K562 (cell line): ENCODE measurements around the gene KCTD18. TPM values are rescaled to one million over a fixed set of nuclear protein-coding genes. Genes with fewer than 3 reads are reported as not detected.

Experiments used
- CSDE1 ChIP-seq, 2 experiments: fragments of 450-650 bp; IDR thresholded peaks; 2 replicates each; pipeline ENCODE4 v1.6.1; 2016; ENCODE audit warnings: mild to moderate bottlenecking in 1 of 2
- ELF1 ChIP-seq: fragments of 200-800 bp; sonication (Bioruptor generic); IDR thresholded peaks from 2 replicates; pipeline ENCODE4 v1.6.1; 2016; ENCODE audit warnings: missing genetic modification characterization, missing compliant biosample characterization
- EWSR1 ChIP-seq: fragments of 450-650 bp; IDR thresholded peaks from 2 replicates; pipeline ENCODE4 v1.6.1; 2018; ENCODE audit warnings: borderline replicate concordance, mild to moderate bottlenecking, low read depth, moderate library complexity; ENCODE audit not compliant: partially characterized antibody
- HNRNPK ChIP-seq: fragments of 200-400 bp; formaldehyde crosslinking; IDR thresholded peaks from one replicate; pipeline ENCODE4 v1.6.1; 2018; ENCODE audit warnings: mild to moderate bottlenecking, low read depth, low read length; ENCODE audit not compliant: poor library complexity, severe bottlenecking
- MEF2D ChIP-seq: conservative IDR thresholded peaks from 2 replicates; pipeline ENCODE4 v1.6.1; 2016; ENCODE audit warnings: low read depth, missing genetic modification characterization, missing compliant biosample characterization
- MIER1 ChIP-seq: fragments of 450-650 bp; IDR thresholded peaks from 2 replicates; pipeline ENCODE4 v1.6.1; 2016; ENCODE audit warnings: antibody characterized with exemption, mild to moderate bottlenecking, low read depth
- NFIX ChIP-seq: fragments of 250-450 bp; sonication (Bioruptor Pico); IDR thresholded peaks from 2 replicates; pipeline ENCODE4 v1.4.0; 2020; ENCODE audit warnings: low read depth, mild to moderate bottlenecking, moderate library complexity
- NFYB ChIP-seq: IDR thresholded peaks from 2 replicates; pipeline ENCODE4 v1.6.1; 2011; ENCODE audit warnings: mild to moderate bottlenecking, moderate library complexity; ENCODE audit not compliant: insufficient read length; ENCODE audit errors: extremely low read depth
- OTX1 ChIP-seq: fragments of 450-650 bp; formaldehyde crosslinking; IDR thresholded peaks from 2 replicates; pipeline ENCODE4 v1.4.0; 2022; ENCODE audit warnings: mild to moderate bottlenecking
- SNAPC5 ChIP-seq: fragments of 250-450 bp; sonication (Bioruptor Pico); IDR thresholded peaks from 2 replicates; pipeline ENCODE4 v1.8.0; 2021; ENCODE audit warnings: moderate library complexity, mild to moderate bottlenecking, inconsistent platforms
- ZFP1 ChIP-seq: fragments of 450-650 bp; formaldehyde crosslinking; IDR thresholded peaks from 2 replicates; pipeline ENCODE4 v1.4.0; 2020; ENCODE audit warnings: mild to moderate bottlenecking, mixed read lengths
- ZNF507 ChIP-seq: conservative IDR thresholded peaks from 2 replicates; pipeline ENCODE4 v1.6.1; 2017; ENCODE audit warnings: missing genetic modification characterization, missing compliant biosample characterization
- ZNF584 ChIP-seq: fragments of 200-800 bp; sonication (Bioruptor generic); IDR thresholded peaks from 2 replicates; pipeline ENCODE4 v1.6.1; 2016; ENCODE audit warnings: low read depth, mild to moderate bottlenecking, missing genetic modification characterization, missing compliant biosample characterization
- polyA plus RNA-seq, 8 experiments: library from polyadenylated mRNA; depleted of rRNA in 4 of 8; stranded (reverse) in 5 of 8; unstranded in 3 of 8; fragments of >200 nt; fragmentation: Nextera tagmentation in 2 of 8; fragmentation: Illumina TruSeq in 1 of 8; extraction: Ambion mirVana in 2 of 8; extraction: Trizol in 1 of 8; gene quantifications; 2 replicates each; pipeline versions ENCODE4 v1.2.1 to v1.2.3, GENCODE V29; 2011 to 2014; ENCODE audit warnings: inconsistent platforms in 1 of 8, missing spikeins in 1 of 8
- total RNA-seq, 7 experiments: library from RNA; depleted of rRNA in 6 of 7; stranded (reverse); fragments of >200 nt in 6 of 7; fragmentation: Illumina TruSeq in 2 of 7; extraction: Trizol in 2 of 7; gene quantifications; 2 replicates each; pipeline versions ENCODE4 v1.2.1 to v1.2.3, GENCODE V29; 2011 to 2021; ENCODE audit warnings: low replicate concordance in 1 of 7
- TF ChIP-seq, protein P1 (sequence below): fragments of 450-650 bp; IDR thresholded peaks from 2 replicates; pipeline ENCODE4 v1.6.1; 2016; ENCODE audit warnings: low read depth
- TF ChIP-seq, protein P2 (sequence below): fragments of 250-450 bp; sonication (Bioruptor Pico); IDR thresholded peaks from 2 replicates; pipeline ENCODE4 v1.5.0; 2020; ENCODE audit warnings: mild to moderate bottlenecking, borderline replicate concordance
- TF ChIP-seq, protein P3 (sequence below): IDR thresholded peaks from 2 replicates; pipeline ENCODE4 v1.6.1; 2014; ENCODE audit warnings: antibody characterized with exemption

KCTD18 gene
- total and polyA plus RNA-seq, 9 of the 15 experiments (the other 6 are each of a cell fraction or from before 2014, with no cell fraction given), result 0.39 to 5.4 (median 3.8) TPM

DNA sequence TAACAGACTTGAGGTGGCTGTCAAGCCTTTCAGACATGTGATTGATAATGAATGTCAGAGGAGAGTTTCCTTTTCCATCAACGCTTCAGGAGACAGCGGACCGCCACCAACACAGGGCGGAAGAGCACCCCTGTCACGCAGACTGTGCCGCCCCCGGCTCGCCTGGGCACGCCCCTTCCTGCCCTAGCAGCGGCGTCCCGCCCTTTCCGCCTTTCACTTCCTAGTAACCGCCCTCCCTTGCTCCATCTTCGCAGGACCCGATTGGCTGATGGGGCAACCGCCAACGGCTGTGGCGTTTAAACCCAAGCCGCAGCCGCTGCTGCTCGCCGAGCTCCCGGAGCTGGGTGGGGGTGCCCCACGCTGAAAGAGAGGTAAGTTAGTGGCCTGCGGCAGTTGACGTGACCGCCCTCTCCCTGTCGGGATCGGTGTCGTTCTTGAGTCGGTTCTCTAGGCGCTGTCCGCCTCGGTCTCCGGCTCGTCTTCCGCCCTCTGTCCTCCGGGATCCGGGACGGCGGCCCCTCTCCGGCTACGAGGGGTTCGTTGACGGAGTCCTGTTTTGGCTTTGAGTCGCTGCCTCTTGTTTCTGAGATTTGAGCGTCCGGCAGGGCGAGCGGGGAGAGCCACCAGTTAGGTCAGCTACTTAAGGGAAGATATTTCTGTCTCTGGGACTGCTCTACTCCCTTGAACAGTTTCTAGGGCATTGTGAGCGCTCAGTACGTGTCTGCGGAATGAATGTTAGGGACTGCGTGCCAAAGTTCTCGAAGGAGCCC, 16.2 kb upstream of the KCTD18 start, which contains the start of gene SGO2 (continued):
- TF ChIP-seq, protein P1, sequence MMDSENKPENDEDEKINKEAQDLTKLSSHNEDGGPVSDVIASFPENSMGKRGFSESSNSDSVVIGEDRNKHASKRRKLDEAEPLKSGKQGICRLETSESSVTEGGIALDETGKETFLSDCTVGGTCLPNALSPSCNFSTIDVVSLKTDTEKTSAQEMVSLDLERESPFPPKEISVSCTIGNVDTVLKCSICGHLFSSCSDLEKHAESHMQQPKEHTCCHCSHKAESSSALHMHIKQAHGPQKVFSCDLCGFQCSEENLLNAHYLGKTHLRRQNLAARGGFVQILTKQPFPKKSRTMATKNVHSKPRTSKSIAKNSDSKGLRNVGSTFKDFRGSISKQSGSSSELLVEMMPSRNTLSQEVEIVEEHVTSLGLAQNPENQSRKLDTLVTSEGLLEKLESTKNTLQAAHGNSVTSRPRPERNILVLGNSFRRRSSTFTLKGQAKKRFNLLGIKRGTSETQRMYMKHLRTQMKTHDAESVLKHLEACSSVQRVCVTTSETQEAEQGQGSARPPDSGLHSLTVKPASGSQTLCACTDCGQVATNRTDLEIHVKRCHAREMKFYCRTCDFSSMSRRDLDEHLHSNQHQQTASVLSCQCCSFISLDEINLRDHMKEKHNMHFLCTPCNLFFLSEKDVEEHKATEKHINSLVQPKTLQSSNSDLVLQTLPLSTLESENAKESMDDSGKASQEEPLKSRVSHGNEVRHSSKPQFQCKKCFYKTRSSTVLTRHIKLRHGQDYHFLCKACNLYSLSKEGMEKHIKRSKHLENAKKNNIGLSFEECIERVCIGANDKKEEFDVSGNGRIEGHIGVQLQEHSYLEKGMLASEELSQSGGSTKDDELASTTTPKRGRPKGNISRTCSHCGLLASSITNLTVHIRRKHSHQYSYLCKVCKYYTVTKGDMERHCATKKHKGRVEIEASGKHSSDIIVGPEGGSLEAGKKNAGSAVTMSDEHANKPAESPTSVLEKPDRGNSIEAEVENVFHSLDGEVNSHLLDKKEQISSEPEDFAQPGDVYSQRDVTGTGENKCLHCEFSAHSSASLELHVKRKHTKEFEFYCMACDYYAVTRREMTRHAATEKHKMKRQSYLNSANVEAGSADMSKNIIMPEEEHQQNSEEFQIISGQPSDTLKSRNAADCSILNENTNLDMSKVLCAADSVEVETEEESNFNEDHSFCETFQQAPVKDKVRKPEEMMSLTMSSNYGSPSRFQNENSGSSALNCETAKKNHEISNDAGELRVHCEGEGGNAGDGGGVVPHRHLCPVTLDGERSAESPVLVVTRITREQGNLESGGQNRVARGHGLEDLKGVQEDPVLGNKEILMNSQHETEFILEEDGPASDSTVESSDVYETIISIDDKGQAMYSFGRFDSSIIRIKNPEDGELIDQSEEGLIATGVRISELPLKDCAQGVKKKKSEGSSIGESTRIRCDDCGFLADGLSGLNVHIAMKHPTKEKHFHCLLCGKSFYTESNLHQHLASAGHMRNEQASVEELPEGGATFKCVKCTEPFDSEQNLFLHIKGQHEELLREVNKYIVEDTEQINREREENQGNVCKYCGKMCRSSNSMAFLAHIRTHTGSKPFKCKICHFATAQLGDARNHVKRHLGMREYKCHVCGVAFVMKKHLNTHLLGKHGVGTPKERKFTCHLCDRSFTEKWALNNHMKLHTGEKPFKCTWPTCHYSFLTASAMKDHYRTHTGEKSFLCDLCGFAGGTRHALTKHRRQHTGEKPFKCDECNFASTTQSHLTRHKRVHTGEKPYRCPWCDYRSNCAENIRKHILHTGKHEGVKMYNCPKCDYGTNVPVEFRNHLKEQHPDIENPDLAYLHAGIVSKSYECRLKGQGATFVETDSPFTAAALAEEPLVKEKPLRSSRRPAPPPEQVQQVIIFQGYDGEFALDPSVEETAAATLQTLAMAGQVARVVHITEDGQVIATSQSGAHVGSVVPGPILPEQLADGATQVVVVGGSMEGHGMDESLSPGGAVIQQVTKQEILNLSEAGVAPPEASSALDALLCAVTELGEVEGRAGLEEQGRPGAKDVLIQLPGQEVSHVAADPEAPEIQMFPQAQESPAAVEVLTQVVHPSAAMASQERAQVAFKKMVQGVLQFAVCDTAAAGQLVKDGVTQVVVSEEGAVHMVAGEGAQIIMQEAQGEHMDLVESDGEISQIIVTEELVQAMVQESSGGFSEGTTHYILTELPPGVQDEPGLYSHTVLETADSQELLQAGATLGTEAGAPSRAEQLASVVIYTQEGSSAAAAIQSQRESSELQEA, result no peak
- TF ChIP-seq ZNF584 (CRISPR knock-in tag) (no peak), ZNF507 (tag) (no peak), MEF2D (tag) (no peak), ZFP1 (CRISPR knock-in tag) (no peak), SNAPC5 (CRISPR knock-in tag) (no peak), OTX1 (CRISPR knock-in tag) (no peak), NFIX (CRISPR knock-in tag) (no peak), ELF1 (peak; percentile 95), EWSR1 (no peak), MIER1 (no peak), NFYB (no peak), CSDE1 (IDR thresholded peaks at IDR 0.05) (no peak), HNRNPK (no peak)
- TF ChIP-seq, protein P2, sequence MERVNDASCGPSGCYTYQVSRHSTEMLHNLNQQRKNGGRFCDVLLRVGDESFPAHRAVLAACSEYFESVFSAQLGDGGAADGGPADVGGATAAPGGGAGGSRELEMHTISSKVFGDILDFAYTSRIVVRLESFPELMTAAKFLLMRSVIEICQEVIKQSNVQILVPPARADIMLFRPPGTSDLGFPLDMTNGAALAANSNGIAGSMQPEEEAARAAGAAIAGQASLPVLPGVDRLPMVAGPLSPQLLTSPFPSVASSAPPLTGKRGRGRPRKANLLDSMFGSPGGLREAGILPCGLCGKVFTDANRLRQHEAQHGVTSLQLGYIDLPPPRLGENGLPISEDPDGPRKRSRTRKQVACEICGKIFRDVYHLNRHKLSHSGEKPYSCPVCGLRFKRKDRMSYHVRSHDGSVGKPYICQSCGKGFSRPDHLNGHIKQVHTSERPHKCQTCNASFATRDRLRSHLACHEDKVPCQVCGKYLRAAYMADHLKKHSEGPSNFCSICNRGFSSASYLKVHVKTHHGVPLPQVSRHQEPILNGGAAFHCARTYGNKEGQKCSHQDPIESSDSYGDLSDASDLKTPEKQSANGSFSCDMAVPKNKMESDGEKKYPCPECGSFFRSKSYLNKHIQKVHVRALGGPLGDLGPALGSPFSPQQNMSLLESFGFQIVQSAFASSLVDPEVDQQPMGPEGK (CRISPR knock-in tag), result no peak
- TF ChIP-seq, protein P3, sequence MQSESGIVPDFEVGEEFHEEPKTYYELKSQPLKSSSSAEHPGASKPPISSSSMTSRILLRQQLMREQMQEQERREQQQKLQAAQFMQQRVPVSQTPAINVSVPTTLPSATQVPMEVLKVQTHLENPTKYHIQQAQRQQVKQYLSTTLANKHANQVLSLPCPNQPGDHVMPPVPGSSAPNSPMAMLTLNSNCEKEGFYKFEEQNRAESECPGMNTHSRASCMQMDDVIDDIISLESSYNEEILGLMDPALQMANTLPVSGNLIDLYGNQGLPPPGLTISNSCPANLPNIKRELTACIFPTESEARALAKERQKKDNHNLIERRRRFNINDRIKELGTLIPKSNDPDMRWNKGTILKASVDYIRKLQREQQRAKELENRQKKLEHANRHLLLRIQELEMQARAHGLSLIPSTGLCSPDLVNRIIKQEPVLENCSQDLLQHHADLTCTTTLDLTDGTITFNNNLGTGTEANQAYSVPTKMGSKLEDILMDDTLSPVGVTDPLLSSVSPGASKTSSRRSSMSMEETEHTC, result no peak
